Measurements from ENCODE around the gene TCF4. TPM values are rescaled to one million over a fixed set of nuclear protein-coding genes. Genes with fewer than 3 reads are reported as not detected.

TCF4 gene
- total and polyA plus RNA-seq, 2 donors, result 46.3 to 464 TPM

- WGBS, result 90% methylated on average over 15 of the region's 15 CpGs
- Histone ChIP-seq H3K27ac (ENCODE audit: low read depth) (no peak overlapping the region), H3K36me3 (ENCODE audit: insufficient read depth) (peaks cover 2% of the 10 kb centered on the region), H3K4me1 (ENCODE audit: insufficient read depth) (no peaks in the 10 kb centered on the region), H3K4me3 (ENCODE audit: low read depth, low read length) (no peak overlapping the region)
- no peak for DNase-seq (ENCODE audit: extremely low spot score)
Observed at GRCh38 chr18:55228707-55229106, 359.3 kb downstream of the TCF4 start.

DNA sequence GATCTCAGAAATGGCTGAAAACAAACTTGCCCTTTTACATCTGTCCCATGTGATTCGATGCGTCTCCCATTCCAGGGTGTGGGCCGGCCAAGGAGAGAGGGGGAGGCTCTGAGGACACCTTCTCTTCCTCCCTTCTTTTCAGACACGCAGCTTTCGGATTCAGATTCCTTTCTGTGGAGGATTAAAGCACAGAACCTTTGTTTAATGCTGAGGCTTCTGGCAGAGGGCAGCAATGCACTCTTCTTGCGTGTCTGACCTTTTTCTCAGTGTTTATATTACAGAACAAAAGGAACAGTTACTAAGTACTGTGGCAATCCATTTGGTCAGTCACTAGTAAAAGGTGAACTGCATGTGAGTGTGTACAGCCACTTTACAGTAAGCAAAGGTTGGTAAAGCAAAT is 359.8 kb downstream of the TCF4 start:
- no peaks in the 10 kb centered on the region for H3K4me1 ChIP-seq (ENCODE audit: insufficient read depth)
- 43% methylated on average over 6 of the region's 6 CpGs for WGBS
- no peak overlapping the region for H3K27ac ChIP-seq (ENCODE audit: low read depth)
- no peak for DNase-seq (ENCODE audit: extremely low spot score)
- peaks cover 2% of the 10 kb centered on the region for H3K36me3 ChIP-seq (ENCODE audit: insufficient read depth)
- no peak overlapping the region for H3K4me3 ChIP-seq (ENCODE audit: low read depth, low read length)

- no peaks in the 10 kb centered on the region for H3K4me1 ChIP-seq (ENCODE audit: insufficient read depth)
- H3K36me3 ChIP-seq (ENCODE audit: insufficient read depth), result peaks cover 2% of the 10 kb centered on the region
- no peak for DNase-seq (ENCODE audit: extremely low spot score)
- no peak overlapping the region for H3K4me3 ChIP-seq (ENCODE audit: low read depth, low read length)
- H3K27ac ChIP-seq (ENCODE audit: low read depth), result no peak overlapping the region
- WGBS, result 90% methylated on average over 3 of the region's 3 CpGs
Observed at GRCh38 chr18:55227771-55228170, 360.2 kb downstream of the TCF4 start.

- Histone ChIP-seq H3K4me1 (ENCODE audit: insufficient read depth) (no peaks in the 10 kb centered on the region), H3K27ac (ENCODE audit: low read depth) (peak overlapping the region; percentile 10), H3K4me3 (ENCODE audit: low read depth, low read length) (no peak overlapping the region), H3K36me3 (ENCODE audit: insufficient read depth) (no peaks in the 10 kb centered on the region)
- WGBS, result 66% methylated on average over 2 of the region's 2 CpGs
- no peak for DNase-seq (ENCODE audit: extremely low spot score)
Observed at GRCh38 chr18:55226044-55226443, 361.9 kb downstream of the TCF4 start.

GRCh38 chr18:55224086-55224625 is 363.8 kb downstream of the TCF4 start:
- Histone ChIP-seq H3K4me1 (ENCODE audit: insufficient read depth) (no peaks in the 10 kb centered on the region), H3K27ac (ENCODE audit: low read depth) (no peak overlapping the region)
- WGBS, result 56% methylated on average over 1 of the region's 1 CpG

DNA sequence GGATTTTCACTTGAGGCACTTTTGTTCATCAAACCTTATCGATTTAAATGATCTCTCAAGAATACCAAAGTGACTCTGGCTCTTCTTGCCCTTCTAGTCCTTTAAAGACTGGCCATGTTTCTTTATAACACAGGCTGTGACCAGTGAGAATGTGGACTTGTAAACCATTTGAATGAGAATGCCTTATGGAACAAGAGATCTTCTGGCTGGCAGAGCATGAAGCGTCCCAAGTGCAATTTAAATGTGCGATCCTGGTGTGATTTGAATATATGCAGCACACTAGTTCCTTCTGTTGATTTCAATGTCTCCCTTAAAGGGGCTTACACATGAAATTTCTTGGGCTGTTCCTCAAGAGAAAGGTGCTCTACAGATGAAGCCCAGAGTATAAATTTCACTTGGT is 366.4 kb downstream of the TCF4 start:
- Histone ChIP-seq H3K27ac (ENCODE audit: low read depth) (no peak overlapping the region), H3K36me3 (ENCODE audit: insufficient read depth) (no peaks in the 10 kb centered on the region), H3K4me3 (ENCODE audit: low read depth, low read length) (no peak overlapping the region), H3K4me1 (ENCODE audit: insufficient read depth) (no peaks in the 10 kb centered on the region)
- 86% methylated on average over 3 of the region's 3 CpGs for WGBS
- DNase-seq (ENCODE audit: extremely low spot score), result no peak

More at GRCh38 chr18:55224086-55224625, 363.8 kb downstream of the TCF4 start:
- H3K36me3 ChIP-seq (ENCODE audit: insufficient read depth), result no peaks in the 10 kb centered on the region
- DNase-seq (ENCODE audit: extremely low spot score), result no peak
- no peak overlapping the region for H3K4me3 ChIP-seq (ENCODE audit: low read depth, low read length)

GRCh38 chr18:55220523-55220922 is 367.5 kb downstream of the TCF4 start:
- H3K36me3 ChIP-seq (ENCODE audit: insufficient read depth), result no peaks in the 10 kb centered on the region
- no peak for DNase-seq (ENCODE audit: extremely low spot score)
- 36% methylated on average over 1 of the region's 1 CpG for WGBS
- H3K4me1 ChIP-seq (ENCODE audit: insufficient read depth), result no peaks in the 10 kb centered on the region
- no peak overlapping the region for H3K27ac ChIP-seq (ENCODE audit: low read depth)
- no peak overlapping the region for H3K4me3 ChIP-seq (ENCODE audit: low read depth, low read length)

DNA sequence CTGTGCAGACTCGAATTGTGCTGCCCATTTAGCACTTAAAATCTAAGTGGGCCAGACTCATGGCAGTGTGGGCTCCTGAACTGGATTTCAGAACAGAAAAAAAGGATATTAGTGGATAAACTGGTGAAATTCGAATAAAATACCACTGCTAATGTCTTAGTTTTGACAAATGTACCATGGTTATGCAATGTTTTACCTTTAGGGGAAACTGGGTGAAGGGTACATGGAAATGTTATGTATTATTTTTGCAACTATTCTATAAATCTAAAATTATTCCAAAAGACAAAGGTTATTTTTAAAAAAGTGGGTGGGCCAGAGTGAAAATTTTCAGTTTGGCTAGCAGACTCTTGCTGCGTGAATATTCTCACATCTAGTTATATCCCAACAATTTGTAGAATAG is 368.2 kb downstream of the TCF4 start:
- 94% methylated on average over 3 of the region's 3 CpGs for WGBS
- Histone ChIP-seq H3K4me3 (ENCODE audit: low read depth, low read length) (no peak overlapping the region), H3K36me3 (ENCODE audit: insufficient read depth) (no peaks in the 10 kb centered on the region), H3K4me1 (ENCODE audit: insufficient read depth) (no peaks in the 10 kb centered on the region), H3K27ac (ENCODE audit: low read depth) (no peak overlapping the region)
- no peak for DNase-seq (ENCODE audit: extremely low spot score)

DNA sequence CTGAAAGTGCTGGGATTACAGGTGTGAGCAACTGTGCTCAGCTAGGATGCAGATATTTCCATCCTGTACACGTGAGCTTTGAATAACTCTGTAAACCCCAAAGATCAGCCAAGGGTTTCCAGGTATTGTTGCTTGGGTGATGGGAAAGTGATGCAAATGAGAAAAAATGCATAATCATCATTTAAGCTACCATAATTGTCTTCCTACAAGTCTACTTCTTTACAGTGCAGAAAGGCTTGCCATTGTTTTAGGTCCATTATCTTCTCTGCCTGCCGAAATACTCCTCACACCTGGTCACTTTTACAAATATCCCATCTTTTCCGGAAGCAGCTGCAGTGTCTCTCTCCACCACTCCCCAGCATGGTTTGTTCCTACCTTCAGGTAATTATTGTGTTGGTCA is 368.9 kb downstream of the TCF4 start:
- DNase-seq (ENCODE audit: extremely low spot score), result no peak
- Histone ChIP-seq H3K27ac (ENCODE audit: low read depth) (no peak overlapping the region), H3K4me3 (ENCODE audit: low read depth, low read length) (no peak overlapping the region), H3K4me1 (ENCODE audit: insufficient read depth) (no peaks in the 10 kb centered on the region), H3K36me3 (ENCODE audit: insufficient read depth) (no peaks in the 10 kb centered on the region)
- 80% methylated on average over 3 of the region's 3 CpGs for WGBS

DNA sequence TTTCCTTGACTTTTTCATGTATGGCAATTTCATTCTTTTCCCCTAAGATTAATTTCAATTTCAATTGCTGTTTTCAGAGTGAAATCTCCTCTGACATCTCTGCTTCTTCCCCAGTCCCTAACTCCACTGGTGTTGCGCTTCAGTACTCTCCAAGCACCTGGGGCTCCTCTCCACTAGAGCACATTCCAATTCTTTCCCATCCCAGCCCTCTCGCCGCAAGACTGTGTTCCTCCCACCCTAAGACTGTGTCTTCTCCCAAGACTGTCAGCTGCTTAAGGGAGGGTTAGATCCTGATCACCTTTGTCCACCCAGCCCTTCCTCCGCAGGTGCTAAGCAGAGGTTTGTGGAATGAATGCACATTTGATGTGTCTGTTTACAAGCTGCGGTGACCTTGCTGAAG is 373.0 kb downstream of the TCF4 start:
- H3K36me3 ChIP-seq (ENCODE audit: insufficient read depth), result no peaks in the 10 kb centered on the region
- no peaks in the 10 kb centered on the region for H3K4me1 ChIP-seq (ENCODE audit: insufficient read depth)
- H3K4me3 ChIP-seq (ENCODE audit: low read depth, low read length), result no peak overlapping the region
- no peak for DNase-seq (ENCODE audit: extremely low spot score)
- 86% methylated on average over 5 of the region's 5 CpGs for WGBS
- H3K27ac ChIP-seq (ENCODE audit: low read depth), result no peak overlapping the region

- H3K4me1 ChIP-seq (ENCODE audit: insufficient read depth), result no peaks in the 10 kb centered on the region
- no peak overlapping the region for H3K27ac ChIP-seq (ENCODE audit: low read depth)
- DNase-seq (ENCODE audit: extremely low spot score), result no peak
- no peak overlapping the region for H3K4me3 ChIP-seq (ENCODE audit: low read depth, low read length)
- 65% methylated on average over 2 of the region's 2 CpGs for WGBS
- no peaks in the 10 kb centered on the region for H3K36me3 ChIP-seq (ENCODE audit: insufficient read depth)
Observed at GRCh38 chr18:55214534-55214933, 373.5 kb downstream of the TCF4 start.

DNA sequence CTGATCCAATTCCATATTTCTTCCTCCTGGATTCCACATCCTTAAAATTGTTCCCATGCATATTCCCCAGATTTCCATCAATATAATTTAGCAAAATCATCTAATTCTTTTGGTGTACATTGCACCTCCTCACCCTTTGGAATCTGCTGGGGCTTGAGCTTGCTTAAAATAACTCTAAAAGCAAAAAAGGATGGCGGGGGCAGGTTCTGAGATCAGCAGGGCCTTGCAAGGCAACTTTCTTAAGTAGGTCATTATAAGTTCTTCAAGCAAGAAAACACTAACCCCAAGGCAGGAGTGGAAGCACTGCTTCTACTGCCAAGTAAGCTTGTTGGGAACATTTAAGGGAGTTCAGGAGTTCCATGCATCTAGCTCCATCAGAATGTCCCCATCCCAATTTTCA is 374.4 kb downstream of the TCF4 start:
- no peak overlapping the region for H3K4me3 ChIP-seq (ENCODE audit: low read depth, low read length)
- no peak for DNase-seq (ENCODE audit: extremely low spot score)
- WGBS, result 92% methylated on average over 1 of the region's 1 CpG
- no peaks in the 10 kb centered on the region for H3K36me3 ChIP-seq (ENCODE audit: insufficient read depth)
- no peak overlapping the region for H3K27ac ChIP-seq (ENCODE audit: low read depth)
- no peaks in the 10 kb centered on the region for H3K4me1 ChIP-seq (ENCODE audit: insufficient read depth)

DNA sequence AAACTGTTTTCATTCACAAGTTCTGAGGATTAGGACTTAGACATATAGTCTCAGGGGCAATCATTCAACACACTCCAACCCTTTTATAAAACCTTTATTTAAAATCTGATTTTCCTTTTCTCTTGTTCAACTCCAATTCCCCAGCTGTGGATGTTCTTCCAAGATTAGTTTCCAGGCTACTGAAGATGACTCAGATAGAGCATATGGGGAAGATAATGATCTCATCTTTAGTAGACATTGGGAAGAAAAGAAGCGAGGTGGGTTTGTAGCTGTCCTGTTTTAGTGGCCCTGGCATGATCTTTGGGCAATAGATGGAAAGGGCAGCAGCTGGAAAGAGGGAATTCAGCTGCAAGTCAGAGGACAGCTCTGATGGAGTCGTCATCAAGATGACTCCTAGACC is 381.1 kb downstream of the TCF4 start:
- H3K27ac ChIP-seq (ENCODE audit: low read depth), result no peak overlapping the region
- 68% methylated on average over 2 of the region's 2 CpGs for WGBS
- H3K36me3 ChIP-seq (ENCODE audit: insufficient read depth), result no peaks in the 10 kb centered on the region
- no peak for DNase-seq (ENCODE audit: extremely low spot score)
- no peak overlapping the region for H3K4me3 ChIP-seq (ENCODE audit: low read depth, low read length)
- H3K4me1 ChIP-seq (ENCODE audit: insufficient read depth), result no peaks in the 10 kb centered on the region

DNA sequence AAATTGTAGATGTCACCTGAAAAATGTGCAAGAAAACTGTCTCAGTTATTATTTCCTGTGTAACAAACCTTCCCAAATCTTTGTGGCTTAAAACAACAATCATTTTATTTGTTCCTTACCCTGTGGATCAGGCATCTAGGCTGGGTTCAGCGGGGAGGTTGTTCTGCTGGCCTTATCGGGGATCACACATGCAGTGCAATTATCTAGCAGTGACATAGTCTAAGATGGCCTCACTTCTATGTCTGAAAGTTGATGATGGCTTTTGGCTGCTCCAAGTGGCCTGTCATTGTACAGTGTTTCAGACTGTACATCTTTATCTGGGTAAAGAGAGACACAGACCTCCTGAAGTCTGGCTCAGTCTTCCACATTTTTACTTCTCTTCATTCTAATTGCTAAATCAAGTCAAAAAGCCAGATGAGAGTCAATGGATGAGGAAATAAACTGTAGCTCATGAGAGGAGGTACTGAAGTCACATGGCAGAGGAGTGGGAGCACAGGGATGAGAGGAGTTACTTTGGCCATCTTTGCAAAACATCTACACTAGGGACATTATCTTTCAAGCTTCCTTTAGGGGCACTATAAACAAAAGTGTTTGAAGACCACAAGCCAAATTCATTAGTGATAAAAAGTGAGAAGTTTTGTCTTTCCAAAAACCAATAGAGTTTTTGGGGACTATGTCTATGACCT is 385.6 kb downstream of the TCF4 start:
- no peaks in the 10 kb centered on the region for H3K4me1 ChIP-seq (ENCODE audit: insufficient read depth)
- no peak overlapping the region for H3K27ac ChIP-seq (ENCODE audit: low read depth)
- 96% methylated on average over 2 of the region's 2 CpGs for WGBS
- DNase-seq (ENCODE audit: extremely low spot score), result no peak
- no peaks in the 10 kb centered on the region for H3K36me3 ChIP-seq (ENCODE audit: insufficient read depth)
- H3K4me3 ChIP-seq (ENCODE audit: low read depth, low read length), result no peak overlapping the region
